Activated T-cell treated with anti-CD3 and anti-CD28 coated beads for 4 hours (primary cell): ENCODE results near the gene KIF16B.

ENCODE experiments used
- DNase-seq: peaks from one replicate; pipeline ENCODE4 v3.0.0-alpha.2; 2020

Gene KIF16B

DNA sequence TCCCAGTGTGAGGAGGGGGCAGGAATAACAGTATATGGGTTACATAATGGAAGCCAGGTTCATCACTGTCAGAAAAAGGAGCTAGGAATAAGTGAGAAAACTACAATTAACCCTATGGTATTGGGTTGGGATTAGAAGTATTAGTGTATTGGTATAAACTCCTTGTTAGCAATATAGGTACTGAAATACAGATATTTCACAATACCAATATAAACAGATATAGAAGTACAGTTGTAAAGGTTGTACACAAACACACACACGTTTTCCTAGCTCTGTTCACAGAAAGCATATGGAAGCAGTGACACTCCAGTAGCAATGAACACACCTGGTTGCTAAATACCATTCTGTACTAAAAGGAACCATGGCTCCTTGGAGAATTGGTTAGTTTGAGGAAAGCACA lies 148.5 kb downstream of the KIF16B start:
- no peak for DNase-seq

GRCh38 chr20:16423311-16424212 lies 149.7 kb downstream of the KIF16B start:
- no peak for DNase-seq

DNA sequence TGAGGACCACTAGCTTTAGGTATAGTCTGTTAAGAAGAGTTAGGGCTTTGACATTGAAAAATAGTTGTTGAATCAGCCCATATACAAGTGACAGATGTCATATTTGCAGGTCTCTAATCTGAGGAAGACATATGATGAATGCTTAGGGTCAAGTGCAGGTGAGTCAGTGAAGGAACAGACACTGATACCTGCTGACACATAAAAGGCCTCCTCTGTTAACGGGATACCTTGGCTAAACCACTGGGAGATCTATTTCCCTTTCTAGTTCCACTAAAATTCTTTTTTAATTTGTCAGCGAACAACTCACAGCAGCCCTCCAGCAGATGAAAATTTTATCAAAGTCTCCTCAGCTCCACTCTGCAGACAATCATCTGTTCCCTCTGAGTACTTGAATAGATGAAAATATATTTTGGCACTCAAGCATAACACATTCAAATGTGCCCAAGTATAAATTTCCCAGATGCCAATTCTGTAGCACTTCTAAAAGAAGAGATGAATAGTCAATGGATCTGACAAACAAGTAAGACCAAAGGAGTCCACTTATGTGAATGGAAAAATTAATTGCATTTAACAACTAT lies 154.0 kb downstream of the KIF16B start:
- no peak for DNase-seq

GRCh38 chr20:16418616-16419015 lies 154.6 kb downstream of the KIF16B start:
- no peak for DNase-seq

GRCh38 chr20:16417001-16417400 lies 156.2 kb downstream of the KIF16B start:
- no peak for DNase-seq

DNA sequence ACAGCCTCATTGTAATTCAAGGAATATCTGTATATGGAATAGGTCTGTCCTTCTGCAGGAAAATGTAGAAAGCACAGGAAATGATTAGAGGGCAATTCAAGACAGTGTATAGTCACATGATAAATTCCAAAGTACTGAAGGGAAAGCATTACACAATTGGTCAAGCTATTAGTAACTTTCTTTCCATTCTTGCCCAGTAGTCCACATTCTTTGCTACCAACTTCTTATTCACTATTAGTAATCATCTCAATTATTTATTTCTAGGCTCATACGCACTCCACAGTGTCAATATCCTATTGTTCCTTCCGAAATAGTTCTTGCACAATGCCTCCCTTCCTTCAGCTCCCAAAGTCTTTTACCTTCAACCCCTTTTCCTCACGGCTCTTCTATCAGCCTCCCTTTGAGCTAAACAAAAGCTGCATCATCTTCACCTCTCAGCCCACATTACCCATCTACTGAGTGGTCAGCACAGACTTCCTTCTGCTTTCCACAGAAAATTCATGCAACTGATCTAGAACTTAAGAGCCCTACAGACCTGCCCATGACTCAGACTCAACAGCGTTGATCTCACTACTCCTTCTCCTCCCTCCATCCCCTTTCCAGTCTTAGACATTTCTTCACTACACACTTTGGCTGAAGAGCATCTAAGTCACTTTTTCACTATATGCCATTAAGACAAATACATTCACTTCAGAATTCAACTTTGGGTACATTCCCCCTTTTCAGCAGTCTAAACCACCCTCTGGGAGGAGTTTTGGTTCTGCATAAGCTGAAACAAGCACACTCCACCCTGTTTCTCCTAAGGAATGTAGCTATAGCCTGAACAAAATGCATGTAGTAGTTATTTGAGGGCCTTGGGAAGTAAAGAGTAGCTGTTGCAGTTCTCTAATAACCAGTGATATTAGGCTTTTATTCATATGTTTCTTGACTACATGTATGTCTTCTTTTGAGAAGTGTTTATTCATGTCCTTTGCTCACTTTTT lies 157.9 kb downstream of the KIF16B start:
- no peak for DNase-seq

DNA sequence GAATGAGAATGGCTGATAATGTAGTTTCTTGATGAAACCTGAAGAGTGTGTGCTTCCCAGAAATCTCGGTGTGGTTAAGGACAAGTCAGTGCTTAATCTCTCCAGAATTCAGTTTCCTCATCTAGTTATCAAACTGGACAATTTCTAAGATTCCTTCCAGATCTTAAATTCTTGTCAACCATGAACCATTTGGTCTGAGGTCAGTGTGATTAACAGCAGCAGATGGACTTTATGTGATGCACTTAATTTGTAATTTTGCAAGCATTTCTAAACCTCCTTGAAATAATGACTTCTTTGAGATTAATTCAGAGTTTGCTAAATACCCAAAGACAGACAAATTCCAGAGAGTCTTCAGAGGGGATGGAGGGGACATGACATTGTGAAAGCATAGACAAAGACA lies 160.3 kb downstream of the KIF16B start:
- no peak for DNase-seq

DNA sequence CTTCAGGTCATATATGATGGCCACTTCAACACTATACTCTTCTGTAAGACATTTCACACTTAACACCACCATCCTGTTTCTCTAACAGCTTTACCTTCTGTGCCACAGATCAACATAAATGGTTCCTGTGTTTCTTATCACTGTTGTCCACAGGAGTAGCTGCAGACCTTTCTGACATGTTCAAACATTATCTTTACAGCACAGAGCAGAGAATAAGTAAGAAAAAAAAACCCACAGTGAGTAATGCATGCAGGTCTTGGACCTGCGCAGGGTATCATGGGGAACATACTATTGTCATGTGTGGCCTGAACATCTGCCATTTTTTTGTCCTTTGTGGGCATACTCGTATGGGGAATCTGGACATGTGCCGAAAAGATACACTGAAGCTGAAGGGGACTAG lies 161.9 kb downstream of the KIF16B start:
- no peak for DNase-seq

DNA sequence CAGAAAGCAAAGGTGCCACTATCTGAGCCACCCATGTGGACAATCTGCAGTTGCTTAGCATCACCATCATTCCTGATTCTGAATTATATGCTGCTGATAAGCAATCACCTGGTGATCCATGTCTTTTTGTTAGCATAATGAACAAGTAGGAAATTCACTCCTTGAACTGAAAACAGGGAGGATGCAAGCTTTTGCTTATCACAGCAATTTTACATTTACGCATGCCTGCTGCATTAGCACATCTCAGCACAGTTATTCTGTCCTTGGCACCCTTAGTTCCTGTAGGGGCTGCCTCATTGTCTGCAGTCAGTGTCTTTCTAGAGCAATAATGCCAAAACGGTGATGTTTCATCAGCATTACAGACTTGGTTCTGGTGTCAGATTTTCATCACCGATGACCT lies 162.6 kb downstream of the KIF16B start:
- DNase-seq, result no peak

DNA sequence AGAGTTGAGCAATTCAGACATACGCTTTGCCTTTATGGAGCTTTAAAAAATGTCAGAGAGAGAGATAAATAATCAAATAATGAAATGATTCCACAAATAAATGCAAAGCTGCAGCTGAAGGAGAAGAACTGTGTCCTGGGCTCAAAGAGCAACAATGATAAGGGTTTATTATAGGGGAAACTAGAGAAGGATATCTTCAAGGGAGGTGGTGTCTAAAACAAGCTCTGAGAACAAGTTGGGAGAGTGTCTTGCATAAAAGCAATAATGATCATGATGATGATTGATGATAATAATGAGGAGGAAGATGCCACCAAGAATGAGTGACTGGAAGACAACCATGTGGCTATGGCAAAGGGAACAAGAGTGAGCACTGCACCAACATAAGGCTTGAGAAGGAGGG lies 164.3 kb downstream of the KIF16B start:
- DNase-seq, result no peak

- DNase-seq, result no peak
Measured at GRCh38 chr20:16407251-16408067, 165.8 kb downstream of the KIF16B start.

DNA sequence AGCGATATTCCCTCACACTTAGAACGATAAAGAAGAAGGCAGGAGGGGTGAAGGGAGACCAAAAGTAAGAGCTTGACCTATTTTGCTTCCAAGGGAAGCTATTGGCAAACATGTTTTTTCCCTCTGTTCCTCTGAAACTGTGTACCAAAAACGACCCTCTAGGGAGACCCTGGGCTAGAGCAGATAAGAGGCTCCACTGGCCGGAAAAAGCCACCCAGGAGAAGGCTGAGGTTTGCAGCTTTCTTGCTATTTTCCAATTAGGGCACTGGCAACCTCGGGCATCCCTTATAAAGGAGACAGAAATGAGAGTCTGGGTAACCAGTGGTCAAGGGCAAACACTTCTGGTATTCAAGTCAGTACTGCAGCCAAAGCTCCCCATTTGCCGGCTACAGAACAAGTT lies 168.0 kb downstream of the KIF16B start:
- no peak for DNase-seq

GRCh38 chr20:16404640-16405039 lies 168.6 kb downstream of the KIF16B start:
- DNase-seq, result no peak

- DNase-seq, result no peak
Measured at GRCh38 chr20:16404171-16404570, 169.1 kb downstream of the KIF16B start.

DNA sequence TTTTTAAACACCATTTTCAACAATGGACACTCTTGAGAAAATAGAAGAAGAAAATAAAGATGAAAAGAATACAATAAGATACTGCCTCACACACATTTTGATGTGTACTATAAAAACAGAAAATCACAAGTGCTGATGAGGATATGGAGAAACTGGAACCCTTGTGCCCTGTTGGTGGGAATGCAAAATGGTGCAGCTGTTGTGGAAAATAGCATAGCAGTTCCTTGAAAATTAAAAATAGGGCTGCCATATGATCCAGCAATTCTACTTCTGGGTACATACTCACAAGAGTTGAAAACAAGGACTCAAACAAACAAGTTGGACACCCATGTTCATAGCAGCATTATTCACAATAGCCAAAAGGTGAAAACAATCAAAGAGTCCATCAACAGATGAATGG lies 173.0 kb downstream of the KIF16B start:
- no peak for DNase-seq

- no peak for DNase-seq
Measured at GRCh38 chr20:16399801-16400200, 173.4 kb downstream of the KIF16B start.

- DNase-seq, result no peak
Measured at GRCh38 chr20:16397086-16397485, 176.2 kb downstream of the KIF16B start.

GRCh38 chr20:16395366-16395765 lies 177.9 kb downstream of the KIF16B start:
- no peak for DNase-seq

DNA sequence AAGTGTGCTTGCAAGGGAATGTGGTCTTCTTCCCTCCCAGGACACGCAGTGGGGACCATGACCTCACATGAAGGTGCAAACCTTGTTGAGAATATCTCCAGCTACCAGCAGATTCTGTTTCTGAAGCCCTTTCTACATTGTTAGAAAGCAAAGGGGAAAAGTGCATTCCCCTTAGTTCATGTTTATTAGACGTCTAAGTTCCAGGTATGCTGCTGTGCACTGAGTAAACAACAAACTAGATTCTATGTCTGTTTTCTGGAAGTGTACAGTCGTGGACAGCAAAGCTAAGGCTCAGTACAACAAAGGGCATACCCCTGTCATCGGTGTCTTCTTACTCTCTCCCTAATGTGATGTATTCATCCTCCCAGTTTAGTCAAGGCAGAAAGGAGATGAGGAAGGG lies 178.5 kb downstream of the KIF16B start:
- no peak for DNase-seq

GRCh38 chr20:16393836-16394235 lies 179.4 kb downstream of the KIF16B start:
- no peak for DNase-seq

GRCh38 chr20:16393297-16393696 lies 180.0 kb downstream of the KIF16B start:
- DNase-seq, result no peak

DNA sequence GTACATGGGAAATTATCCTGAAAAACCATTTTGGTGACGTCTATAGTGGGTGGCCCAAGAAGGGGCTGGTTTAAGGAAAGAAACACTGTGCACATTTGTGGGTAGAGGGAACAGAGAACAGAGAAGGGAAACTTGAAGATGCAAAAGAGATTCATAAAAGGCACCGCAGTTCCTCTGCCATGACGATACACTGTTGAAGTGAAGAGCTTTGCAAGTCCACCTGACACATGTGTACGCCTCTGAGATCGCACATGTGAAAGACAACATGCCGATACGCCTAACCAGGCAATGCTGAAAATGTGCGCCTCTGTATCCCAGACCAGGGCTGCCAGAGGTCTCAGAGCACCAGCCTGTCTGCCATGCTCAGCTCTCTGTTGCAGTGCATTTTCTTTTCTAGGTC lies 180.9 kb downstream of the KIF16B start:
- no peak for DNase-seq

DNA sequence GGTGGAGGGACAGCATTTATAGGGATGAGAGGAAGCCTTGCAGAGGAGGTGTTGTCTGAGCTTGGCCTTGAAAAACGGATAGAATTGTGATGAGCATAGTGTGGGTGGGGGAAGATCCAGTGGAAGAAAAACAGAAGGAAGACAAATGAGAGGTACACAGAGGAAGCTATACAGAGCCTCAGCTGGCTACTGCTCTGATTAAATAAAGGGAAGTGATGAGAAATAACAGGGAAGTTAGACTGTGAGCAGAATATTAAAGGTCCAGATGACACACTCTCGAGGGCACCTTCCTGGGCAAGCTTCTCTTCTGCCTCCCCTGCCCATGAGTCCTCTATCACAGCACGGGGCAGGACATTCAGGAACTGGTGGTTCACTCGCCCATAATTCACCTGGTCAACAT lies 182.3 kb downstream of the KIF16B start:
- DNase-seq, result no peak
